ENCODE measurements around the gene EPB41L5. TPM values are rescaled to one million over a fixed set of nuclear protein-coding genes. Genes with fewer than 3 reads are reported as not detected.
A peak's percentile ranks its signal among the peaks of the same experiment; 100 is the strongest.

Gene EPB41L5
- total and polyA plus RNA-seq, 4 donors = 19.7 to 88.4 (median 30.3) TPM

DNA sequence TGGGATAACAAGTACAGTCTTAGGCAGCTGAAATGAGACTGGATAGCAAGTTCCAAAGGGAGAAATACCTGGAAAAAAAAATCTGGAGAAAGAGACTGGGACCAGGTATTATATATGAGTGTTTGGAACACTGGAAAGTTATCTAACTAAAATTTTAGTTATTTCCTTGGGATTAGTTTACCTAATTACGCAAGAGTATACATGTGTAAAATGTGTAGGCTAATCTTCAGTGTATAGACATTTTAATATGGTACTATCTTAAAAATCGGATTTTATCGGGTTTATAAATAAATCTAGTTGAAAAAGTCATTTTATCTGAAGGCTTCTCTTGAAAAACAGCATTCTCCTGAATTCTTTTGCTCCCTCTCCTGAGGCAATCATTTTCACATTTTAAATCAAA is 3.9 kb downstream of the EPB41L5 start:
- H3K27ac ChIP-seq (ENCODE audit: low read depth in 1 of 2, low read length in 2 of 2) = peak overlapping the region; percentile 28 to 33
- no peaks in the 10 kb centered on the region for H3K27me3 ChIP-seq (ENCODE audit: control insufficient read depth in 4 of 4, insufficient read depth in 4 of 4, low read length in 3 of 4)
- no peak for DNase-seq (ENCODE audit: low spot score)
- H3K9me3 ChIP-seq (ENCODE audit: control insufficient read depth in 4 of 4, low read length in 3 of 4) = no peaks in the 10 kb centered on the region
- no peak overlapping the region for H3K4me3 ChIP-seq (ENCODE audit: low read depth in 1 of 3, low read length in 3 of 3)
- H3K36me3 ChIP-seq (ENCODE audit: control insufficient read depth in 4 of 4, insufficient read depth in 3 of 4, low read depth in 1 of 4, low read length in 3 of 4) = peaks cover 0 to 2% (median 0%) of the 10 kb centered on the region in 4 donors
- 82% methylated on average over 3 of the region's 3 CpGs for WGBS
- H3K9ac ChIP-seq (ENCODE audit: low read depth in 1 of 2, low read length in 2 of 2) = no peak overlapping the region
- no peak for TF ChIP-seq EGR1 (IDR thresholded peaks at IDR 0.05; ENCODE audit: low read depth in 2 of 2)
- TF ChIP-seq, protein P1, sequence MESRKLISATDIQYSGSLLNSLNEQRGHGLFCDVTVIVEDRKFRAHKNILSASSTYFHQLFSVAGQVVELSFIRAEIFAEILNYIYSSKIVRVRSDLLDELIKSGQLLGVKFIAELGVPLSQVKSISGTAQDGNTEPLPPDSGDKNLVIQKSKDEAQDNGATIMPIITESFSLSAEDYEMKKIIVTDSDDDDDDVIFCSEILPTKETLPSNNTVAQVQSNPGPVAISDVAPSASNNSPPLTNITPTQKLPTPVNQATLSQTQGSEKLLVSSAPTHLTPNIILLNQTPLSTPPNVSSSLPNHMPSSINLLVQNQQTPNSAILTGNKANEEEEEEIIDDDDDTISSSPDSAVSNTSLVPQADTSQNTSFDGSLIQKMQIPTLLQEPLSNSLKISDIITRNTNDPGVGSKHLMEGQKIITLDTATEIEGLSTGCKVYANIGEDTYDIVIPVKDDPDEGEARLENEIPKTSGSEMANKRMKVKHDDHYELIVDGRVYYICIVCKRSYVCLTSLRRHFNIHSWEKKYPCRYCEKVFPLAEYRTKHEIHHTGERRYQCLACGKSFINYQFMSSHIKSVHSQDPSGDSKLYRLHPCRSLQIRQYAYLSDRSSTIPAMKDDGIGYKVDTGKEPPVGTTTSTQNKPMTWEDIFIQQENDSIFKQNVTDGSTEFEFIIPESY (IDR thresholded peaks at IDR 0.05) = no peak
- H3K4me1 ChIP-seq (ENCODE audit: control insufficient read depth in 4 of 4, insufficient read depth in 4 of 4, low read length in 3 of 4) = peaks cover 5 to 31% (median 19%) of the 10 kb centered on the region in 4 donors

DNA sequence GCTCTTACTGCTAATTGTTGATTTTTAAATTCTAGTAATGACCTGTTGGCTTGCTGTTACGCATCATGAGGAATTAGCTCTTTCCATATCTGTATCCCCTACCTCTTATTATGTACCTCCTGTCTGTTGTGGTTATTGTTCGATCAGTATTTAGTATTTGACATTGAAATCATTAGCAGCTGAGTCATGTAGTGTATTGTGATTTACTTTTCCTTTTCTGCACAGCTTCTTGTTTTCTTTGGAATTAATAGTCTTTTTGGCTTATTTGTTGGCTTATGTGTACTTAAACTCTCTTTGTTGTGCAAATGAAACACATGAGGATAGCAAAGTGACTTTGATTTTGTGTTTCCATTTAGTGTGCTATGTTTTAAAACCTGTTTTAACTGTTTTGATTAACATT is 4.3 kb downstream of the EPB41L5 start:
- no peak for DNase-seq (ENCODE audit: low spot score)
- H3K27me3 ChIP-seq (ENCODE audit: control insufficient read depth in 4 of 4, insufficient read depth in 4 of 4, low read length in 3 of 4) = no peaks in the 10 kb centered on the region
- TF ChIP-seq RAD21 (IDR thresholded peaks at IDR 0.05) = no peak
- TF ChIP-seq, protein P2, sequence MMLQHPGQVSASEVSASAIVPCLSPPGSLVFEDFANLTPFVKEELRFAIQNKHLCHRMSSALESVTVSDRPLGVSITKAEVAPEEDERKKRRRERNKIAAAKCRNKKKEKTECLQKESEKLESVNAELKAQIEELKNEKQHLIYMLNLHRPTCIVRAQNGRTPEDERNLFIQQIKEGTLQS (IDR thresholded peaks at IDR 0.05) = no peak
- TF ChIP-seq GABPA (IDR thresholded peaks at IDR 0.05 in 1 of 2, conservative IDR thresholded peaks at IDR 0.05 in 1 of 2) = no peak
- no peak for TF ChIP-seq TAF1 (conservative IDR thresholded peaks at IDR 0.05)
- no peak for TF ChIP-seq FOXA1 (IDR thresholded peaks at IDR 0.05)
- TF ChIP-seq, protein P3, sequence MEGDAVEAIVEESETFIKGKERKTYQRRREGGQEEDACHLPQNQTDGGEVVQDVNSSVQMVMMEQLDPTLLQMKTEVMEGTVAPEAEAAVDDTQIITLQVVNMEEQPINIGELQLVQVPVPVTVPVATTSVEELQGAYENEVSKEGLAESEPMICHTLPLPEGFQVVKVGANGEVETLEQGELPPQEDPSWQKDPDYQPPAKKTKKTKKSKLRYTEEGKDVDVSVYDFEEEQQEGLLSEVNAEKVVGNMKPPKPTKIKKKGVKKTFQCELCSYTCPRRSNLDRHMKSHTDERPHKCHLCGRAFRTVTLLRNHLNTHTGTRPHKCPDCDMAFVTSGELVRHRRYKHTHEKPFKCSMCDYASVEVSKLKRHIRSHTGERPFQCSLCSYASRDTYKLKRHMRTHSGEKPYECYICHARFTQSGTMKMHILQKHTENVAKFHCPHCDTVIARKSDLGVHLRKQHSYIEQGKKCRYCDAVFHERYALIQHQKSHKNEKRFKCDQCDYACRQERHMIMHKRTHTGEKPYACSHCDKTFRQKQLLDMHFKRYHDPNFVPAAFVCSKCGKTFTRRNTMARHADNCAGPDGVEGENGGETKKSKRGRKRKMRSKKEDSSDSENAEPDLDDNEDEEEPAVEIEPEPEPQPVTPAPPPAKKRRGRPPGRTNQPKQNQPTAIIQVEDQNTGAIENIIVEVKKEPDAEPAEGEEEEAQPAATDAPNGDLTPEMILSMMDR (IDR thresholded peaks at IDR 0.05; ENCODE audit: low read depth, low read length, missing input control) = no peak
- TF ChIP-seq, protein P1 (IDR thresholded peaks at IDR 0.05) = no peak
- no peak for TF ChIP-seq SP1 (IDR thresholded peaks at IDR 0.05)
- peaks cover 4 to 27% (median 17%) of the 10 kb centered on the region in 4 donors for H3K4me1 ChIP-seq (ENCODE audit: control insufficient read depth in 4 of 4, insufficient read depth in 4 of 4, low read length in 3 of 4)
- no peak overlapping the region for H3K4me3 ChIP-seq (ENCODE audit: low read depth in 1 of 3, low read length in 3 of 3)
- H3K9me3 ChIP-seq (ENCODE audit: control insufficient read depth in 4 of 4, low read length in 3 of 4) = no peaks in the 10 kb centered on the region
- H3K36me3 ChIP-seq (ENCODE audit: control insufficient read depth in 4 of 4, insufficient read depth in 3 of 4, low read depth in 1 of 4, low read length in 3 of 4) = peaks cover 0 to 2% (median 0%) of the 10 kb centered on the region in 4 donors
- no peak overlapping the region for H3K9ac ChIP-seq (ENCODE audit: low read depth in 1 of 2, low read length in 2 of 2)
- WGBS = 64% methylated on average over 2 of the region's 2 CpGs
- peak overlapping the region; percentile 28 to 33 for H3K27ac ChIP-seq (ENCODE audit: low read depth in 1 of 2, low read length in 2 of 2)

DNA sequence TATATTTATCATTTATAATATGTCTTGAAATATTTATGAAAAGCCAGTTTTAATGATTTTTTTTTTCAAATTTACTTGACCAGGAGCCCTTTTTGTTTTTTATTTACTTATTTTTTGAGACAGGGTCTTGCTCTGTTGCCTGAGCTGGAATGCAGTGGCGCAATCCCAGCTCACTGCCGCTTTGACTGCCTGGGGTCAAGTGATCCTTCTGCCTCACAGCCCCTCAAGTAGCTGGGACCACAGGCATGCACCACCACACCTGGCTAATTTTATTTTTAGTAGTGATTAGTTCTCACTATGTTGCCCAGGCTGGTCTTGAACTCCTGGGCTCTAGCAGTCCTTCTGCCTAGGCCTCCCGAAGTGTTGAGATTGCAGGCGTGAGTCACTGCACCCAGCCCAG is 5.7 kb downstream of the EPB41L5 start:
- Histone ChIP-seq H3K36me3 (ENCODE audit: control insufficient read depth in 4 of 4, insufficient read depth in 3 of 4, low read depth in 1 of 4, low read length in 3 of 4) (peaks cover 0 to 2% (median 0%) of the 10 kb centered on the region in 4 donors), H3K27ac (ENCODE audit: low read depth in 1 of 2, low read length in 2 of 2) (no peak overlapping the region), H3K9me3 (ENCODE audit: control insufficient read depth in 4 of 4, low read length in 3 of 4) (no peaks in the 10 kb centered on the region), H3K9ac (ENCODE audit: low read depth in 1 of 2, low read length in 2 of 2) (no peak overlapping the region), H3K4me1 (ENCODE audit: control insufficient read depth in 4 of 4, insufficient read depth in 4 of 4, low read length in 3 of 4) (peaks cover 4 to 24% (median 15%) of the 10 kb centered on the region in 4 donors), H3K27me3 (ENCODE audit: control insufficient read depth in 4 of 4, insufficient read depth in 4 of 4, low read length in 3 of 4) (no peaks in the 10 kb centered on the region), H3K4me3 (ENCODE audit: low read depth in 1 of 3, low read length in 3 of 3) (no peak overlapping the region)
- DNase-seq (ENCODE audit: low spot score) = no peak
- 84% methylated on average over 4 of the region's 4 CpGs for WGBS
- TF ChIP-seq FOXA1 (IDR thresholded peaks at IDR 0.05) (no peak), NR2F2 (IDR thresholded peaks at IDR 0.05) (no peak), HNF4A (conservative IDR thresholded peaks at IDR 0.05) (no peak), JUND (IDR thresholded peaks at IDR 0.05) (no peak), SP1 (IDR thresholded peaks at IDR 0.05) (no peak), RAD21 (IDR thresholded peaks at IDR 0.05) (no peak), HNF4G (IDR thresholded peaks at IDR 0.05) (no peak), FOXA2 (IDR thresholded peaks at IDR 0.05) (no peak), GABPA (IDR thresholded peaks at IDR 0.05 in 1 of 2, conservative IDR thresholded peaks at IDR 0.05 in 1 of 2) (no peak), YY1 (IDR thresholded peaks at IDR 0.05) (no peak), EGR1 (IDR thresholded peaks at IDR 0.05; ENCODE audit: low read depth in 2 of 2) (no peak), TAF1 (conservative IDR thresholded peaks at IDR 0.05) (no peak), RXRA (IDR thresholded peaks at IDR 0.05) (no peak)
- TF ChIP-seq, protein P4, sequence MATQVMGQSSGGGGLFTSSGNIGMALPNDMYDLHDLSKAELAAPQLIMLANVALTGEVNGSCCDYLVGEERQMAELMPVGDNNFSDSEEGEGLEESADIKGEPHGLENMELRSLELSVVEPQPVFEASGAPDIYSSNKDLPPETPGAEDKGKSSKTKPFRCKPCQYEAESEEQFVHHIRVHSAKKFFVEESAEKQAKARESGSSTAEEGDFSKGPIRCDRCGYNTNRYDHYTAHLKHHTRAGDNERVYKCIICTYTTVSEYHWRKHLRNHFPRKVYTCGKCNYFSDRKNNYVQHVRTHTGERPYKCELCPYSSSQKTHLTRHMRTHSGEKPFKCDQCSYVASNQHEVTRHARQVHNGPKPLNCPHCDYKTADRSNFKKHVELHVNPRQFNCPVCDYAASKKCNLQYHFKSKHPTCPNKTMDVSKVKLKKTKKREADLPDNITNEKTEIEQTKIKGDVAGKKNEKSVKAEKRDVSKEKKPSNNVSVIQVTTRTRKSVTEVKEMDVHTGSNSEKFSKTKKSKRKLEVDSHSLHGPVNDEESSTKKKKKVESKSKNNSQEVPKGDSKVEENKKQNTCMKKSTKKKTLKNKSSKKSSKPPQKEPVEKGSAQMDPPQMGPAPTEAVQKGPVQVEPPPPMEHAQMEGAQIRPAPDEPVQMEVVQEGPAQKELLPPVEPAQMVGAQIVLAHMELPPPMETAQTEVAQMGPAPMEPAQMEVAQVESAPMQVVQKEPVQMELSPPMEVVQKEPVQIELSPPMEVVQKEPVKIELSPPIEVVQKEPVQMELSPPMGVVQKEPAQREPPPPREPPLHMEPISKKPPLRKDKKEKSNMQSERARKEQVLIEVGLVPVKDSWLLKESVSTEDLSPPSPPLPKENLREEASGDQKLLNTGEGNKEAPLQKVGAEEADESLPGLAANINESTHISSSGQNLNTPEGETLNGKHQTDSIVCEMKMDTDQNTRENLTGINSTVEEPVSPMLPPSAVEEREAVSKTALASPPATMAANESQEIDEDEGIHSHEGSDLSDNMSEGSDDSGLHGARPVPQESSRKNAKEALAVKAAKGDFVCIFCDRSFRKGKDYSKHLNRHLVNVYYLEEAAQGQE (IDR thresholded peaks at IDR 0.05) = no peak
- TF ChIP-seq, protein P2 (IDR thresholded peaks at IDR 0.05) = no peak
- TF ChIP-seq, protein P5, sequence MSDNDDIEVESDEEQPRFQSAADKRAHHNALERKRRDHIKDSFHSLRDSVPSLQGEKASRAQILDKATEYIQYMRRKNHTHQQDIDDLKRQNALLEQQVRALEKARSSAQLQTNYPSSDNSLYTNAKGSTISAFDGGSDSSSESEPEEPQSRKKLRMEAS (IDR thresholded peaks at IDR 0.05) = no peak

All from liver (tissue), 9 donors.